HEK293 (cell line): ENCODE data around the gene MSH6.

Experiments used
- CTCF ChIA-PET: fragments of 350-600 bp; formaldehyde crosslinking; extraction: SDS; loops from one replicate; lab custom pipeline; 2021; ENCODE audit warnings: antibody characterized with exemption; lab: Yijun Ruan, JAX
- POLR2A ChIA-PET: fragments of 300-600 bp; formaldehyde crosslinking; extraction: SDS; loops from one replicate; lab custom pipeline; 2020; ENCODE audit warnings: antibody characterized with exemption, inconsistent platforms; lab: Yijun Ruan, JAX
- H3K27ac ChIP-seq: fragments of 200-500 bp; sonication (Bioruptor generic); 2 replicates; pipeline ENCODE4 v1.5.1; 2014; ENCODE audit warnings: low read depth, low read length, control low read depth, inconsistent platforms; ENCODE audit errors: extremely low read depth
- H3K36me3 ChIP-seq, 2 experiments: fragments of 200-500 bp in 1 of 2; sonication (Bioruptor generic) in 1 of 2; 1 replicate in 1 of 2; 2 replicates in 1 of 2; pipeline ENCODE4 v1.5.1; 2014 to 2017; ENCODE audit warnings: inconsistent platforms in 2 of 2, low read length in 2 of 2; ENCODE audit not compliant: control insufficient read depth in 2 of 2, insufficient read depth in 1 of 2
- H3K4me1 ChIP-seq: fragments of 200-500 bp; sonication (Bioruptor generic); 2 replicates; pipeline ENCODE4 v1.5.1; 2014; ENCODE audit warnings: mild to moderate bottlenecking, low read length, inconsistent platforms; ENCODE audit not compliant: control insufficient read depth, insufficient read depth
- H3K4me3 ChIP-seq: 2 replicates; pipeline ENCODE4 v1.5.1; 2011; ENCODE audit warnings: low read depth, mild to moderate bottlenecking, control low read depth, low read length, moderate library complexity
- H3K9me3 ChIP-seq: fragments of 200-500 bp; sonication (Bioruptor generic); 2 replicates; pipeline ENCODE4 v1.5.1; 2014; ENCODE audit warnings: low read depth, low read length, inconsistent platforms; ENCODE audit not compliant: control insufficient read depth, insufficient read depth
- MZF1 ChIP-seq: fragments of 450-650 bp; formaldehyde crosslinking; IDR thresholded peaks from 2 replicates; pipeline ENCODE4 v1.5.1; 2017; ENCODE audit warnings: missing biosample characterization, missing genetic modification characterization, borderline replicate concordance
- PRDM4 ChIP-seq: fragments of 450-650 bp; formaldehyde crosslinking; IDR thresholded peaks from 2 replicates; pipeline ENCODE4 v1.5.1; 2017; ENCODE audit warnings: missing biosample characterization, missing genetic modification characterization
- SP2 ChIP-seq: fragments of 450-650 bp; formaldehyde crosslinking; IDR thresholded peaks from 2 replicates; pipeline ENCODE4 v1.5.1; 2016; ENCODE audit warnings: missing biosample characterization, missing genetic modification characterization
- ZBTB17 ChIP-seq: fragments of 450-650 bp; formaldehyde crosslinking; IDR thresholded peaks from 2 replicates; pipeline ENCODE4 v1.5.1; 2016; ENCODE audit warnings: missing biosample characterization, missing genetic modification characterization
- ZBTB8A ChIP-seq: fragments of 450-650 bp; formaldehyde crosslinking; IDR thresholded peaks from 2 replicates; pipeline ENCODE4 v1.5.1; 2016; ENCODE audit warnings: missing biosample characterization, missing genetic modification characterization
- ZNF121 ChIP-seq: fragments of 450-650 bp; formaldehyde crosslinking; IDR thresholded peaks from 2 replicates; pipeline ENCODE4 v1.5.1; 2016; ENCODE audit warnings: missing biosample characterization, missing genetic modification characterization
- ZNF302 ChIP-seq: fragments of 450-650 bp; formaldehyde crosslinking; IDR thresholded peaks from 2 replicates; pipeline ENCODE4 v1.5.1; 2016; ENCODE audit warnings: missing biosample characterization, missing genetic modification characterization, low read depth
- ZNF394 ChIP-seq: fragments of 450-650 bp; formaldehyde crosslinking; IDR thresholded peaks from 2 replicates; pipeline ENCODE4 v1.5.1; 2016; ENCODE audit warnings: missing biosample characterization, missing genetic modification characterization, mild to moderate bottlenecking, moderate library complexity, borderline replicate concordance
- ZNF404 ChIP-seq: fragments of 450-650 bp; formaldehyde crosslinking; IDR thresholded peaks from 2 replicates; pipeline ENCODE4 v1.5.1; 2017; ENCODE audit warnings: missing biosample characterization, missing genetic modification characterization
- ZNF501 ChIP-seq: fragments of 450-650 bp; formaldehyde crosslinking; IDR thresholded peaks from 2 replicates; pipeline ENCODE4 v1.5.1; 2016; ENCODE audit warnings: missing biosample characterization, missing genetic modification characterization
- ZNF600 ChIP-seq: fragments of 450-650 bp; formaldehyde crosslinking; IDR thresholded peaks from 2 replicates; pipeline ENCODE4 v1.5.1; 2016; ENCODE audit warnings: missing biosample characterization, missing genetic modification characterization
- TF ChIP-seq, protein P1 (sequence below): fragments of 450-650 bp; formaldehyde crosslinking; IDR thresholded peaks from 2 replicates; pipeline ENCODE4 v1.5.1; 2016; ENCODE audit warnings: missing biosample characterization, missing genetic modification characterization
- TF ChIP-seq, protein P2 (sequence below): fragments of 450-650 bp; formaldehyde crosslinking; IDR thresholded peaks from 2 replicates; pipeline ENCODE4 v1.5.1; 2016; ENCODE audit warnings: missing biosample characterization, missing genetic modification characterization

MSH6 gene

DNA sequence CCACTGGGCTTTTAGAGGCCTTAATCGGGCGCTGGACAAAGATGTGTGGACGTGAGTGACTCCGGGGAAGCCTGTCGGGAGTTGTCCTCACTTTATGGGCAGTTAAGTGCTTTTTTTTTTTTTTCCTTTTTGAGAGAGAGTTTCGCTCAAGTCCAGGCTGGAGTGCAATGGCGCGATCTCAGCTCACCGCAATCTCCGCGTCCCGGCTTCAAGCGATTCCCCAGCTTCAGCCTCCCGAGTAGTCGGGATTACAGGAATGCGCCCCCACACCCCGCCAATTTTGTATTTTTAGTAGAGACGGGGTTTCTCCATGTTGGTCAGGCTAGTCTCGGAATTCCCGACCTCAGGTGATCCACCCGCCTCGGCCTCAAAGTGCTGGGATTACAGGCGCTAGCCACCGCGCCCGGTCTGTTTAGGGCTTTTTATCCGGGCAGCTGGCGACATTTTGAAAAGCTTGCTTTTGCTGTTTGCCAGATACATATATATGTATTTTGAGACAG lies 1.5 kb downstream of the MSH6 start:
- TF ChIP-seq ZBTB8A (tag by site-specific recombination): peak; percentile 52
- TF ChIP-seq, protein P1, sequence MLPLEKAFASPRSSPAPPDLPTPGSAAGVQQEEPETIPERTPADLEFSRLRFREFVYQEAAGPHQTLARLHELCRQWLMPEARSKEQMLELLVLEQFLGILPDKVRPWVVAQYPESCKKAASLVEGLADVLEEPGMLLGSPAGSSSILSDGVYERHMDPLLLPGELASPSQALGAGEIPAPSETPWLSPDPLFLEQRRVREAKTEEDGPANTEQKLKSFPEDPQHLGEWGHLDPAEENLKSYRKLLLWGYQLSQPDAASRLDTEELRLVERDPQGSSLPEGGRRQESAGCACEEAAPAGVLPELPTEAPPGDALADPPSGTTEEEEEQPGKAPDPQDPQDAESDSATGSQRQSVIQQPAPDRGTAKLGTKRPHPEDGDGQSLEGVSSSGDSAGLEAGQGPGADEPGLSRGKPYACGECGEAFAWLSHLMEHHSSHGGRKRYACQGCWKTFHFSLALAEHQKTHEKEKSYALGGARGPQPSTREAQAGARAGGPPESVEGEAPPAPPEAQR (tag by site-specific recombination): no peak
- TF ChIP-seq, protein P2, sequence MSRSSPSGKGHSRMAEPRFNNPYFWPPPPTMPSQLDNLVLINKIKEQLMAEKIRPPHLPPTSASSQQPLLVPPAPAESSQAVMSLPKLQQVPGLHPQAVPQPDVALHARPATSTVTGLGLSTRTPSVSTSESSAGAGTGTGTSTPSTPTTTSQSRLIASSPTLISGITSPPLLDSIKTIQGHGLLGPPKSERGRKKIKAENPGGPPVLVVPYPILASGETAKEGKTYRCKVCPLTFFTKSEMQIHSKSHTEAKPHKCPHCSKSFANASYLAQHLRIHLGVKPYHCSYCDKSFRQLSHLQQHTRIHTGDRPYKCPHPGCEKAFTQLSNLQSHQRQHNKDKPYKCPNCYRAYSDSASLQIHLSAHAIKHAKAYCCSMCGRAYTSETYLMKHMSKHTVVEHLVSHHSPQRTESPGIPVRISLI (tag by site-specific recombination): 0 out of 2 replicates have a peak, but pooled peaks have one; percentile 34
- TF ChIP-seq, all 188 proteins: peak for 2
- Histone ChIP-seq H3K27ac (0 out of 2 replicates have a peak overlapping the region, but pooled peaks have one; percentile 32), H3K4me3 (peak overlapping the region; percentile 86), H3K4me1 (peaks cover 4% of the 10 kb centered on the region; the same call in 1 of the 2 replicates), H3K9me3 (no peaks in the 10 kb centered on the region), H3K36me3 (peaks cover 19 to 27% of the 10 kb centered on the region in 2 experiments; a peak in 2 of 3 replicates)
- ChIA-PET CTCF (no interaction called here), POLR2A (interaction anchor here (2.0 kb wide), 1 partner anchor 123 kb away, joined by 7 read pairs; the partner anchor contains the start of gene FBXO11)

GRCh38 chr2:47785986-47786385 lies 3.0 kb downstream of the MSH6 start:
- no peak overlapping the region for H3K27ac ChIP-seq
- TF ChIP-seq SP2 (tag by site-specific recombination): peak; percentile 55
- no peak for TF ChIP-seq ZNF501 (tag by site-specific recombination)
- peak; percentile 62 for TF ChIP-seq ZNF600 (tag by site-specific recombination)
- TF ChIP-seq ZNF302: no peak
- TF ChIP-seq ZNF404: no peak
- TF ChIP-seq ZBTB17 (tag by site-specific recombination): peak; percentile 53; the same call in 1 of the 2 replicates
- TF ChIP-seq PRDM4 (tag by site-specific recombination): no peak
- TF ChIP-seq MZF1 (tag by site-specific recombination): no peak
- H3K4me1 ChIP-seq: peaks cover 4% of the 10 kb centered on the region; the same call in 1 of the 2 replicates
- no peak overlapping the region for H3K4me3 ChIP-seq
- ChIA-PET CTCF (no interaction called here), POLR2A (no interaction called here)
- H3K36me3 ChIP-seq: peaks cover 31 to 43% of the 10 kb centered on the region in 2 experiments
- H3K9me3 ChIP-seq: no peaks in the 10 kb centered on the region

DNA sequence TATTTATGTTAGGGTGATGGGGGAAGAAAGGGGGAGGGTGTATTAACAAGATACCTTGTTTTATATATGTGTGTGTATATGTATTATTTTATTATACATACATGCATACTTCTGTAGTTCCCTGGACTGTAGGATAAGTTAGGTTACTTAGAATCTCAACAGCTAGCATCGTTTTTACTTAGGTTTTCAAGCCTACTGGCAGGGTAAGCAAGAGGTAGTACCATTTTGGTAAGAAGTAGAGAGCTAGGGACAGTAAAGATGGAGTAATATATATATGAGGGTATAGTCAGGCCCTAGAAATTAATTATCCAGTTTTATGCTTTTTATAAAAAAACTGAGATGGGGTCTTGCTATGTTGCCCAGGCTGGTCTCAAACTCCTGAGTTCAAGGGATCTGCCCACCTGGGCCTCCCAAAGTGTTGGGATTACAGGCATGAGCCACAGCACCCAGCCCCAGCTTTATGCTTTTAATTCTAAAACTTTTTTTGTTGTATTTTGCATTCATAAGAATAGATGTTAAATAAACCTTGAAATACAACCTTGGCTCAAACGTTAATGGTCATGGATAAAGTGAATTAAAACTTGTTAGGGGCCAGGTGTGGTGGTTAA lies 13.2 kb downstream of the MSH6 start:
- ChIA-PET POLR2A (interaction anchor here (1.2 kb wide), 1 partner anchor 13 kb away, joined by 5 read pairs; the partner anchor contains the start of gene MSH6), CTCF (interaction anchor here (0.6 kb wide), 1 partner anchor 339 kb away, joined by 3 read pairs; no protein-coding TSS in a partner anchor)
- Histone ChIP-seq H3K9me3 (no peaks in the 10 kb centered on the region; the same call in 1 of the 2 replicates), H3K36me3 (peaks cover 85 to 88% of the 10 kb centered on the region in 2 experiments), H3K4me1 (no peaks in the 10 kb centered on the region)
- TF ChIP-seq ZNF394 (no peak), ZNF121 (tag by site-specific recombination) (0 out of 2 replicates have a peak, but pooled peaks have one; percentile 25)
- TF ChIP-seq, all 188 proteins: peak for 1
- Histone ChIP-seq H3K27ac (no peak overlapping the region), H3K4me3 (no peak overlapping the region)
